HS-27A (cell line): ENCODE measurements around the gene FAF2.
A peak's percentile ranks its signal among the peaks of the same experiment; 100 is the strongest.
"Not testable (repeated sequence)": the region's sequence is repeated elsewhere in the genome, so short reads cannot be mapped to it uniquely, and the experiment has no call there.

Experiments used
- DNase-seq: peaks from one replicate; pipeline ENCODE4 v3.0.0-alpha.2; 2012; ENCODE audit warnings: low read depth, missing footprints

FAF2 gene

DNA sequence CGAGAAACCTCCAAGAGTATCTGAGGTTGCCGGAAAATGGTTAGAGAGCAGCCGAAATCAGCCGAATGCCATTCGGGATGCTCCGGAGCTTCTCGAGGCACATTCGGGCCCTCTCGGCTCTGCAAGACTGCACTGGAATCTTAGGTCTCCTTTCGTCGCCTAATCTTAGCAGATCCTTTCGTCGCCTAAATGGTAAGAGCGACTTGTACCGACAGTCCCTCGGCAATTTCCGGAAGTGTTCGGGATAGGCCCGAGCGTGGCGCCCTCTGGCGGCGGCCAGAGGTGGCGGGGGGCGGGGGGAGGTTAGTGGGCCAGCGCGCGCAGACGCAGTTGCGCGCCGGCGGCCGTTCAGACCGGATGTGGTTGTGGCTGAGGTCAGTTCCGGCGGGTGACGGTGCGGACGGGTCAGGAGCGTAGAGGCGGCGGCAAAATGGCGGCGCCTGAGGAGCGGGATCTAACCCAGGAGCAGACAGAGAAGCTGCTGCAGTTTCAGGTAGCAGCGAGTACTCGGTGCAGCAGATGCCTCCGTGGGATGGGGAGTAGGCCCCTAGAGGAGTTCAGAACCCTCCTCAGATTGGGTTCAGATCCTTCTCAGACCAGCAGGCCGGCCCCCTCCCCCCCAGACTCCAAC, at the start of gene FAF2:
Gene FAF2, plus strand, starts transcription at position 408 of the 631 bp plus-strand sequence. Its CDS starts 23 bp downstream, at position 431.
- peak; percentile 90 for DNase-seq

GRCh38 chr5:176400382-176401156, 47.6 kb upstream of the FAF2 start:
- DNase-seq: no peak

DNA sequence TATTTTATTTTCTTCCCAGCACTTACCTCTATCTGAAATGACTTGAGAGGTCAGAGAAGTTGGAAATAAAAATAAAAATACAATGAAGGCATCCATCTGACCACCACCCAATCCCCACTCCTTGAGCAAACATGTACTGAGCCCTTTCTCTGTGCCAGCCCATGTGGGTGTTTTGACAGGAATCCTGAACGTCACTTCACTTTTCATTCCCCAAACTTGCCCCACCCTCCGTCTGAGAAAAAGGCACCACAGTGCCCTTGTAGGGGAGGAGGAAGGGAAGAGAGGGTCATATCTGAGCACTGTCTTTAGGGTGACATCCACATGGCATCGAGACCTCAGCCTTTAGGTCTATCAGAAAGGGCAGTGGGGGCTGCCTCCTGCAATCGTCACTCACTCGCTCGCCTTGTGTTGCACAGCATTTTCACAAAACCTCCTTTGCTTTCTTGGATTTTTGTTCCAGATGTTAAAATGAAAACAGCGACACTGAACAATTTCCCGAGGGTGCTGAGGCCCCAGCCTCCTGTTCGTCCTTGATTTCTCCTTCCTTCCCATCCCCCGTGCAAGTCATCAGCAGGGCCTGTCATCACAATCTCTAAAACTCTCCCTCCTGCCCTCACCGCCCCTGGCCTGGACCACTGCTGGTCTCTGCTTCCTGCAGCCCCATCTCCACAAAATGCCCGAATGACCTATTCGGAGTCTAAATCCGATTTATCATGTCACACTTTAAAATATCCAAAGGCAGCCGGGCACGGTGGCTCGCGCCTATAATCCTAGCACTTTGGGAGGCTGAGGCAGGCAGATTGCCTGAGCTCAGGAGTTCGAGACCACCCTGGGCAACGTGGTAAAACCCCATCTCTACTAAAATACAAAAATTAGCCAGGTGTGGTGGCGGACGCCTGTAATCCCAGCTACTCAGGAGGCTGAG, 46.6 kb upstream of the FAF2 start:
- DNase-seq: no peak

GRCh38 chr5:176405656-176406435, 42.3 kb upstream of the FAF2 start:
- no peak for DNase-seq

GRCh38 chr5:176406436-176407052, 41.6 kb upstream of the FAF2 start:
- DNase-seq: no peak

GRCh38 chr5:176407456-176408251, 40.5 kb upstream of the FAF2 start:
- DNase-seq: no peak

DNA sequence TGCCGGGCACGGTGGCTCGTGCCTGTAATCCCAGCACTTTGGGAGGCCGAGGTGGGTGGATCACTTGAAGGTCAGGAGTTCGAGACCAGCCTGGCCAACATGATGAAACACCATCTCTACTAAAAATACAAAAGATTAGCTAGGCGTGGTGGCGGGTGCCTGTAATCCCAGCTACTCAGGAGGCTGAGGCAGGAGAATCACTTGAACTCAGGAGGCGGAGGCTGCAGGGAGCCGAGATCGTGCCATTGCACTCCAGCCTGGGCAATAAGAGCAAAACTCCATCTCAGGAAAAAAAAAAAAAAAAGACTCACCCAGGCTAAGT, 40.0 kb upstream of the FAF2 start:
- DNase-seq: not testable (repeated sequence)

DNA sequence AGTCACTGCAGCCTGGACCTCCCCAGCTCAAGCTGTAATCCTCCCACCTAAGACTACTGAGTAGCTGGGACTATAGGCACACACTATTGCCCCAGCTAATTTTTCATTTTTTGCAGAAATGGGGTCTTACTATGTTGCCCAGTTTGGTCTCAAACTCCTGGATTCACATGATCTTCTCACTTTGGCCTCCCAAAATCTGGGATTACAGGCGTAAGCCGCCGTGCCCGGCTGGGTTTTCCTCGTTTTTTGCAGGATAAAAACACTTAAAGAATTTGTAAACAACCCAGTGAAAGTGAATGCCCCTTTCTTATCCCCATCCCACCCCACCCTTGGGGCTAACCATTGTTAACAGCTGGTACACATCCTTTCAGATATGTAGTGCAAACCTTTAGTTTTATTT, 39.6 kb upstream of the FAF2 start:
- no peak for DNase-seq

DNA sequence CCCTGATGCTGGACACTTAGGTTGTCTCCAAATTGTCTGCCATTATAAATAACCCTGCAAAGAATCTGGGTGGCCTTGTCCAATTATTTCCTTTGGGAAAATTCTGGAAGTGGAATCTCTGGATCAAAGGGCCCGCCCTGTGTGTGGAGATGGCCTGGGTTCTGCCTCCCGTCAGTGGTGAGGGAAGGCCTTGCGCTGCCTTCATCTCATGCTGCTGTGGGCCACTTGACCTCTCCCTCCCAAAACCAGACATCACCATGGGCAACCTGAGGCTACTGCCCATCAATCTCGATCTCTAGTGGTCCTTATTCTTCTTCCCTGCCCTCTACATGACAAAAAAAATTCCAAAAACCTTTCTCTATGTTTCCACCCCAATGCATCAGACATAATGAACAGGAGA, 38.4 kb upstream of the FAF2 start:
- DNase-seq: no peak

- DNase-seq: no peak
Measured at GRCh38 chr5:176410486-176411180, 37.6 kb upstream of the FAF2 start.

GRCh38 chr5:176412517-176413254, 35.5 kb upstream of the FAF2 start:
- no peak for DNase-seq

DNA sequence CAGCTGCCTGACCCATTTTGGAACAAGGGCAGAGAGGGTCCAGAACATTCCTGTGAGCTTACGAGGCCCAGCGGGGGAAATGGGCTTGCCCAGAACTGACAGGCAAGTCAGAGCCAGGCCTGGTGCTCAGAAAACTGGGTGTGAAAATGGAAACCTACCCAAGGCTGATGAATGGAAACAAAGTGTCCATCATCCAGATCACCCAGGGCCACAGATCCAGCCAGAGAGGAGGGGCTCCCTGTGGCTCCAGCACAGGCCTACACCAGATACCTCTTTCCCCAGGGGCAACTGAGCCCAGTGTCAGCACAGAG, 35.0 kb upstream of the FAF2 start:
- no peak for DNase-seq

GRCh38 chr5:176413709-176414191, 34.4 kb upstream of the FAF2 start:
- DNase-seq: no peak

GRCh38 chr5:176414704-176415103, 33.5 kb upstream of the FAF2 start:
- no peak for DNase-seq

DNA sequence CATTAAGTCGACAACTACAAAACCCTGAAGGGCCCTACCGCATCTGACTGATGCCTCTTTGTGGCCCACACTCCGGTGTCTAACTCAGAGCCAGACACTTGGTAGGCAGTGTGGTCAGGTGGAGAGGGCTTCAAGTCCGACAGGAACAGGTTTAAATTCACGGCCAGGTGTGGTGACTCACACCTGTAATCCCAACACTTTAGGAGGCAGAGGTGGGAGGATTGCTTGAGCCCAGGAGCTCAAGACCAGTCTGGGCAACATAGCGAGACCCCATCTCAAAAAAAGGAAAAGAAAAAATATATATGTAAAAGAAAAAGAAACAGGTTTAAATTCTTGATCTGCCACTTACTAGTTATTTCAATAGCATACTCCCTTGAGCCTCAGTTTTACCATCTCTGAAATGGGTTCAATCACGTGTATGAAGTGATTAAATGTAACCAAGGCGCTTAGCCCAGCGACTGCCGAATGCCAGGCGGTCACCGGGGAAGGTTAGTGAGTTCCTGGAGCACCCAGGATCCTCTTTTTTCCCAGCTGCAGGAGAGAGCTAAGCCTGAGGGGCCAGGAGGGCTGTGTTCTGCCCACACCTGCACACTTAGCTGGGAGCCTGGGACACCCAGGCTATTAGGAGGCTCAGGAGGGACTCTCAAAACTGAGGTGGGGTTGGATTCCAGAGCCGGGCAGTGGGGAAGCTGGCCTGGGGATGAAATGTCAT, 32.8 kb upstream of the FAF2 start:
- no peak for DNase-seq

GRCh38 chr5:176415952-176416924, 31.9 kb upstream of the FAF2 start, which contains the start of gene CLTB:
CLTB (minus strand) TSS chr5:176416539; CDS start chr5:176416363, 176 bp downstream.
- peak; percentile 27 for DNase-seq

DNA sequence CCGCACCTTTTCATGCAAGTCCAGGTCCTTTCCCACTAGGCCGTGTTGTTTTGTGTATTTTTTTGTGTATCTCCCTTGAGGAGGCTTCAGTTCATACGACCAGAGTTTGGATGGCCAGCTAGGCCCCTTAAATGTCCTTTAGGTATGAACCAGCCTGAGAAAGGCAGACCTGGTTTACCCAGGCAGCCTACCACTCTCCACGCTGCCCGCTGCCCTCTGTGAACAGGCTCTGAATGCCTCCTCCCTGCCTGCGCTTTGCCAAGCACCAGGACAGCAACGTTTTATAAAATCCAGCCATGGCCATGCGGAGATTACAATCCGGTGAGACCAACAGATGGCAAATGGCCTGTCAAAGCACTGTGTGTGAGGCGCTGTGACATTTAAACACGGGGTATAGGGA, 31.2 kb upstream of the FAF2 start:
- no peak for DNase-seq
